Measurements from ENCODE around the gene RASA3. TPM values are rescaled to one million over a fixed set of nuclear protein-coding genes. Genes with fewer than 3 reads are reported as not detected.

Gene RASA3
- total RNA-seq, 1 experiment from 2014 or later: 18.6 TPM

DNA sequence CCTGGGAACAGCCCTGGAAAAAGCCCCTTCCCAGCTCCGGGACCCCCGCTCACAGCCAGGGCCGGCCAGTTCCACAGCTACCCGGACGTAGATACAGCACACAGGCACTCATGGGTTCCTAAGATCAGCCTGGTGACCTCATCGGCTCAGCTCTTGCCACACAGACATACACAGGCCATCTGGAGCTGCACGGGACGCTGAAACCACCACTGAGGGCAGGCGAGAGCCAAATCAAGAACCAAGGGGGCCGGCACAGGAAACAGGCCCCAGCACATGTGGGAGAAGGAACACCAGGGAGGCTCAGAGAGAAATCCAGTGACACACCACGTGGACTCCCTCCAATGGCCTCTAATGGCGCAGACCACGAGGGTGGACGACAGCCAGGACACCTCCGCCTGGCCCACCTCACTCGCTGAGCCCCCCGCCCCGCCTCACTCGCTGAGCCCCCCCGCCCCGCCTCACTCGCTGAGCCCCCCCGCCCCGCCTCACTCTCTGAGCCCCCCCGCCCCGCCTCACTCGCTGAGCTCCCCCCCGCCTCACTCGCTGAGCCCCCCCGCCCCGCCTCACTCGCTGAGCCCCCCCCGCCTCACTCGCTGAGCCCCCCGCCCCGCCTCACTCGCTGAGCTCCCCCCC is 88.9 kb downstream of the RASA3 start (continued):
- TF ChIP-seq, protein P1, sequence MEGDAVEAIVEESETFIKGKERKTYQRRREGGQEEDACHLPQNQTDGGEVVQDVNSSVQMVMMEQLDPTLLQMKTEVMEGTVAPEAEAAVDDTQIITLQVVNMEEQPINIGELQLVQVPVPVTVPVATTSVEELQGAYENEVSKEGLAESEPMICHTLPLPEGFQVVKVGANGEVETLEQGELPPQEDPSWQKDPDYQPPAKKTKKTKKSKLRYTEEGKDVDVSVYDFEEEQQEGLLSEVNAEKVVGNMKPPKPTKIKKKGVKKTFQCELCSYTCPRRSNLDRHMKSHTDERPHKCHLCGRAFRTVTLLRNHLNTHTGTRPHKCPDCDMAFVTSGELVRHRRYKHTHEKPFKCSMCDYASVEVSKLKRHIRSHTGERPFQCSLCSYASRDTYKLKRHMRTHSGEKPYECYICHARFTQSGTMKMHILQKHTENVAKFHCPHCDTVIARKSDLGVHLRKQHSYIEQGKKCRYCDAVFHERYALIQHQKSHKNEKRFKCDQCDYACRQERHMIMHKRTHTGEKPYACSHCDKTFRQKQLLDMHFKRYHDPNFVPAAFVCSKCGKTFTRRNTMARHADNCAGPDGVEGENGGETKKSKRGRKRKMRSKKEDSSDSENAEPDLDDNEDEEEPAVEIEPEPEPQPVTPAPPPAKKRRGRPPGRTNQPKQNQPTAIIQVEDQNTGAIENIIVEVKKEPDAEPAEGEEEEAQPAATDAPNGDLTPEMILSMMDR (IDR thresholded peaks at IDR 0.05 in 2 of 3, conservative IDR thresholded peaks at IDR 0.05 in 1 of 3; ENCODE audit: borderline replicate concordance in 1 of 3, insufficient read depth in 1 of 3, low read depth in 2 of 3, low read length in 2 of 3): no peak

GRCh38 chr13:114042066-114042815 is 90.2 kb downstream of the RASA3 start:
- Histone ChIP-seq H3K4me3 (replicated peaks in 1 of 2; ENCODE audit: low read depth in 1 of 2, low read length in 2 of 2) (no peak overlapping the region), H3K9me3 (ENCODE audit: control insufficient read depth in 1 of 2, insufficient read depth in 1 of 2, low read depth in 1 of 2, low read length in 2 of 2) (no peaks in the 10 kb centered on the region), H3K9ac (ENCODE audit: low read length) (no peak overlapping the region), H3K9me2 (ENCODE audit: insufficient read depth) (no peaks in the 10 kb centered on the region), H4K20me1 (ENCODE audit: insufficient read depth) (no peaks in the 10 kb centered on the region), H3K79me2 (ENCODE audit: insufficient read depth, low read length) (no peaks in the 10 kb centered on the region), H3K27me3 (ENCODE audit: insufficient read depth, low read length) (no peaks in the 10 kb centered on the region), H3K4me1 (ENCODE audit: control insufficient read depth in 1 of 2, insufficient read depth in 2 of 2, low read length in 2 of 2) (peaks cover 0 to 5% of the 10 kb centered on the region in 2 experiments; a peak in 3 of 4 replicates), H3K36me3 (ENCODE audit: control insufficient read depth in 1 of 2, insufficient read depth in 2 of 2, low read length in 2 of 2) (no peaks in the 10 kb centered on the region), H3K4me2 (ENCODE audit: low read length) (no peak overlapping the region), H2AFZ (ENCODE audit: low read depth, low read length, poor library complexity, severe bottlenecking) (no peak overlapping the region), H3K27ac (ENCODE audit: low read depth, low read length) (no peak overlapping the region)
- BruUV-seq (replicated peaks): no TSS peak
- ChIA-PET RAD21 (ENCODE audit: low non-redundant PET in 1 of 2, low total read pairs in 2 of 2, uncharacterized antibody in 2 of 2, unreplicated experiment in 2 of 2) (no interaction called here), CTCF (no interaction called here), POLR2A (no interaction called here)
- intact Hi-C loops (cut with micrococcal nuclease): no loop called here
- no peak for DNase-seq (ENCODE audit: low read depth, low spot score)
- no peak for TF ChIP-seq REST (IDR thresholded peaks at IDR 0.05; ENCODE audit: low read depth)
- TF ChIP-seq ZBTB33 (IDR thresholded peaks at IDR 0.05; ENCODE audit: extremely low read depth, insufficient replicate concordance, low read length): no peak
- TF ChIP-seq TCF7L2 (IDR thresholded peaks at IDR 0.05; ENCODE audit: borderline replicate concordance, extremely low read depth, insufficient read depth, insufficient read length): no peak
- TF ChIP-seq, protein P1 (IDR thresholded peaks at IDR 0.05 in 2 of 3, conservative IDR thresholded peaks at IDR 0.05 in 1 of 3; ENCODE audit: borderline replicate concordance in 1 of 3, insufficient read depth in 1 of 3, low read depth in 2 of 3, low read length in 2 of 3): no peak
- TF ChIP-seq FOSL1 (IDR thresholded peaks at IDR 0.05; ENCODE audit: low read depth): no peak
- no peak for TF ChIP-seq POLR2AphosphoS5 (IDR thresholded peaks at IDR 0.05; ENCODE audit: low read depth, low read length)
- TF ChIP-seq CEBPB (IDR thresholded peaks at IDR 0.05; ENCODE audit: low read depth): no peak
- TF ChIP-seq RAD21 (IDR thresholded peaks at IDR 0.05; ENCODE audit: low read depth): no peak
- ATAC-seq: no peak

All from HCT116 (cell line).